SK-N-DZ (cell line): ENCODE results near the gene RFC4.

Source experiments
- DNase-seq: peaks from one replicate; pipeline ENCODE4 v3.0.0-alpha.2; 2015; ENCODE audit warnings: low spot score

The RFC4 gene

DNA sequence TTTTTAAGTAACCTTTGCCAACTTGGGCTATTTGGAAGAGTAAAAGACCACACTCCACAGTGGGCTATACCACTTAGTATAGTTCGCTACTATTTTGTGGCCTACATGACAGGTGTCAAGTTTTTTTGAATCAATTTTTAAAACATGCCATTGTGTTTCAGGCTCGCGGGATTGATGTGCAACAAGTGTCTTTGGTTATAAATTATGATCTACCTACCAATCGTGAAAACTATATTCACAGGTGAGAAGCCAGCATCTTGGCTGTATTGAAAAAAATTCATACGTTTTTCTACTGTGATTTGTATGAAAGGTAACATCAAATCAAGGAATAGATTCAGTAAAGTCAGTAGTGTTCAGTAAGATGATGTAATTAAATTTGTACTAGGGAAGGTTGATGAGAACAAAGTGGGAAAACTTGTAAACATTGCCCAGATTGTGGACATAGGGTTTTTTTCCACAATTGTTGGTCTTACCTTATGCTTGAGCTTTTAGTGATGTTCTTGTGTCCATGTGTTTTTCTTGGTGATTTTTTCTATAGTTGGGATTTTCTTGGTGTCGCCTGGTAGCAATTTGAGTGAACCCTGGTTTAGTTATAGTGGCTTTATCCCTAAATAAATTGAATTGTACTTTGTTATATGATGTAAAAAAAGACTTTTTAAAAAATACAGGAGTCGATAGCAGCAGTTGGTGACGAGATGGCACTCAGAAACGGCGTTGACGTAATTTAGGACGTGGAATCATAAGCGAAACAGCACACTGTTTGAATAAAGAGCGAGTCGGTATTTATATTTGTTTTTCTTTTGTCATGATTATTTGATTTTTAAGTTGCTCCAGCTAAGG, 18.4 kb downstream of the RFC4 start:
- no peak for DNase-seq

DNA sequence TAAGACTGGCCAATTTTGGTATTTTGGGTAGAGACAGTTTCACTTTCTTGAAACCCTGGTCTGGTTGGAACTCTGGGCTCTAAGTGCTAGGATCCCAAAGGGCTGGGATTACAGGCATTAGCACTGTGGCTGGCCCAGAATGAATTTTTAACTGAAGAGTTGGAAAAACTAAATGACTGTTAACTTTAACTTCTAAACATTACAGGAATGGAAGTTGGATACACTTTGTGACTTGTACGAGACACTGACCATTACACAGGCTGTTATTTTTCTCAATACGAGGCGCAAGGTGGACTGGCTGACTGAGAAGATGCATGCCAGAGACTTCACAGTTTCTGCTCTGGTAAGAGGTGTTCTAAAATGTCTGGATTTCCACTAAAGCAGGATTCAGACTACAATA, 19.4 kb downstream of the RFC4 start:
- DNase-seq = no peak

DNA sequence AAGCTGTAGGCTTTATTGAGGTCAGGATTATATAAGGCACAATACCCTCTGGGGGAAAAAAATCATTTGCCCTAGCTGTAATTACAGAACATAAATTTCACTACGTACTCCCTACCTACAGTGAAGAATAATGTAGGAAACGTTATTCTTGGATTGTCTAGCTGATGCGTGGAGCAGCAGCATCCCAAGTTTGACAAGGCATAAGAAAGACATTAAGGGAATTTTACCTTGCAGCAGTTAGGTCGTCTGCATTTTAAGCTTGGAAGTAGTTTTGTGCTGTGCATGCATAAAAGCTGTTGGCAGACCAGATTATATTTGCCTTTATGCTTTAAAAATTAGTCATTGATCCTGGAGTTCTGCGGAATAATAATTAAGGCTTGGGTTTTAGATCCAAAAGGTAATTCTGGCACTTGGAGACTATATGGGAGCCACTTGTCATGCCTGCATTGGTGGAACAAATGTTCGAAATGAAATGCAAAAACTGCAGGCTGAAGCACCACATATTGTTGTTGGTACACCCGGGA, 20.7 kb downstream of the RFC4 start:
- no peak for DNase-seq

DNA sequence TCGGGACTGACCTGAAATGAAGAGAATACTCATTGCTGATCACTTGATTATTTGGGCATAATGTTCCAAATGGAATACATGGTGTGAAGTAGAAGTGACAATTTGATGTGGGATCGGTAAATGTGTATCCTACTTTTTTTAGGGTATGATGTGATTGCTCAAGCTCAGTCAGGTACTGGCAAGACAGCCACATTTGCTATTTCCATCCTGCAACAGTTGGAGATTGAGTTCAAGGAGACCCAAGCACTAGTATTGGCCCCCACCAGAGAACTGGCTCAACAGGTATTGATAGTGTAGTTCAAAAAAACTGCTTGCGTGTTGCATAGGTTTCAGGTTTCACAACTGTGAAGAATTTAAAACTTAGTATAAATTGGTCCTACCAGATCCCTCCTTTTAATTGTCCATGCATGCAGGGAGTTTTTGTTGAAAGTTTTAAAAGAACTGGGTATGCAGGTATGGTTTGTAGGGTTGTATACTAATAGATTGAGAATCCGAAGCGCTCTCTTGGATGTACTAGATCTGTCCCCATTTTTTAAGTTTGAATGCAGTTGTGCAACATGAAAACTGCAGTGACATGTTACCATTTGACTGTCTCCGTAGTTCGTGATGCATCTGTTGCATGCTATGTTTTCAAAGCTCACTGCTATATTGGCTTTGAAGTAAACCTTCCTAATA, 21.3 kb downstream of the RFC4 start:
- DNase-seq = no peak

DNA sequence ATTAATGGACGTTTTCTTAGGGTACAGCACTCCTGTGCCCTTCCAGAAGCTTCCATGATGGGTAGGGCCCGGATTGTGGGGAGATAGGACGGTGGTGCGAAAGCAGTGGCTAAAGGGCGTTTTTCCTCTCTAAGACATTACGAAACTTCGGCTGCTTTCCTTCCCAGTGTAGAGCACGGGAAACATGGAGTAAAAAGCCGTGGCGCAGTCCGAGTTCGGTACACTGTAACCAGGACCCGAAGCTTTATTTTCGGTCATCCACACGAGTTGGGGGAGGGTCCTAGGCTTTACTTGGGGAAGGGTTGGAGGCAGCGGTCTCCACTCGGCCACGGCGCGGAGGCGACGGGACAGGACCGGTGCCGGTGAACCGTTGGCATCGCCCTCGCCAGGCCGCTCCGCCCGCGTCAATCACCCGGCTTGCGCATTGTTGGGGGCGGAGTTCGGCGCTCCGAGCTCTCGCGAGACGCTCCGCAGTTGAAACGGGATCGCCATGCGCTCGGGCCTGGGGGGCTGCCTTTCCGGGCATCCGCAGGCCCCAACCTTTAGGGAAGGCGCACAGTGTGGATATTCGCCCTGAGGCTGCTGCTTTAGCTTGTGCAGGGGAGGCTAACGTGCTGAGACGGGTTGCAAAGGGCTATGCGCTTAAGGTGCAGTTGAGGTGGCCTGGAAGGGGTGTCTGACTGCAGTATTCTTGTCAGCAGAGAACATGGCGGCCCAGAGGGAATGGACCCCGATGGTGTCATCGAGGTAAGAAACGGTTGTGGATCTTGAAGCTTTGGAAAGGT, 22.4 kb downstream of the RFC4 start:
- DNase-seq = peak; percentile 77

DNA sequence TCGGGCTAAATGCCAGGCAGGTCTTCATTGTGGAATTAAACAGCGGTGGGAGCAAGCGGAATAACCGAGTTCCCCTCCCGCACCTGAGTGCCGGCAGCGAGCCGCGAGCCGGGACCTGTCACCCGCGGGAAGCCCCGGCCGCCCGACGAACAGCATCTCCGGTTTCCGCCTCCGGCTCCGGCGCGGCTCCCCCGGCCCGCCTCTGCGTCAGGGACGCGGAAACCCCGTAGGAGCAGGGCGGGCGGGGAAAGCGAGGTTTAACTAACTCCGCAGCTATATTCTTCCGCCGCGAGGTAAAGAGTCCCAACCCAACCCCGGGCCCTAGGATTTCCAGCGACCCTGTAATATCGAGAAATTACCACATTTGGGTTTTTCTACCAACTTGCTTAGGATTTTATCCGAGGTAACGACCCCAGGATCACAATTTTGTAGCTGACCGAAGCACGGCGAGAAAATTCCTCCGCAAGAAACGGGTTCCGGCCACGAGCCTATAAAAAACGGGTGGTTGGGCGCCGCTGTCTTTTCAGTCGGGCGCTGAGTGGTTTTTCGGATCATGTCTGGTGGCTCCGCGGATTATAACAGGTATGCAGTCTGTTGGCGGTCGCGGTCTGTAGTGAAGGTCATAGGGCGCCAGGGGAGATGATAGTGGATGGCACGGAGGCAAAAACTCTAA, 23.1 kb downstream of the RFC4 start, which contains the start of gene EIF4A2:
EIF4A2 (plus strand) TSS at position 520 of the 673 bp plus-strand sequence; CDS start at position 554, 34 bp downstream.
- peak; percentile 93 for DNase-seq

DNA sequence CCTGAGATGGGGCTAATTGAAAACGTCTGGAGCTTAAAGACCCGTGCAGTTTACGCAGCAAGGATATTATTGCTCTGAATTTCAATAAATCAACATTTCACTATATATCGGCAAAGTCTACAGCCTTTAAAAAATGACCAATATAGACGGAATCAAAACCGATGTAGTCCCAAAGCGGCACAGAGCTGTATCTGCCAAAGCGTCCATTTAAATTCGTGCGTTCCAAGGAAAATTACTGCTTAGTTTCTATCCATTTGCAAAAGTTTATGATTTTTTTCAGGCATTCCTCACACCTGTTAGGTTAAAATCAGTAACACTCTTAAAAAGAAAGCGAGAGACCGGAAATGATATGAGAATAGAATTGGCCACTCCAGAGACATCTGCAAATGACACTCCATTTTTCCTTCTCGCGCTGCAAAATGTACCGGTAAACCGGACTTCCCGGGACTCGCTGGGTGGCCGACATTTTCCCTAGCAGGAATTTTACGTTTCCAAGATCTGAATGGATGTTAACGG, 23.7 kb downstream of the RFC4 start:
- DNase-seq = no peak

DNA sequence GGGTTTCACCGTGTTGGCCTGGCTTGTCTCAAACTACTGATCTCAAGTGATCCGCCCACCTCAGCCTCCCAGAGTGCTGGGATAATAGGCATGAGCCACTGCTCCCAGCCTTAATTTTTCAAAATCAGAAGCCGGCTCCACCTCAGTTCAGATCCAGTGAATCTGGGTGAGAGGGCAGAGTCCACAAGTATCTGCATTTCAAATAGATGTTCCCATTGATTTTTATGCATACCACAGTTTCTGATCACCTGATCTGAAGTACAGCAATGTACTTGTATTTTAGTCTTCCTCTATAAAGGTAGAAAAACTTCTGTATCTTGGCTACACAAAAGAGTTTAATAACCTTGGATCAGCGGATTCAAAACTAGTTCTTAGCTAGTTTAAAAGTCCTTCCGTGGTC, 27.1 kb downstream of the RFC4 start:
- DNase-seq = no peak

DNA sequence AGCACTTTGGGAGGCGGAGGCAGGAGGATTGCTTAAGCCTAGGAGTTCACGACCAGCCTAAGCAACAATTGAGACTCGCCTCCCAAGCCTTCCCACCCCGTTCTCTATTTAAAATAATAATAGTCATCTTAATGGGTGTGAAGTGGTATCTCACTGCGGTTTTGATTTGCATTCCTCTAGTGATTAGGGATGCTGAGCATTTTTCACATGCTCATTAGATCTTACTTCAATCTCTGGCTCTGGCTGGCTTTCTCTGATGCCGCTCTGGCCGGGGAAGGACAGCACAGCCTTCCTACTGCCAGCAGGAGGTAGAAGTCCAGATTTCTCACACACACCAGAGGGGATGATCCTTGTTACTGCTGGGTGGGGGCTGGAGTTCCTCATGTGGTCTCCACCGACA, 30.3 kb downstream of the RFC4 start:
- no peak for DNase-seq

DNA sequence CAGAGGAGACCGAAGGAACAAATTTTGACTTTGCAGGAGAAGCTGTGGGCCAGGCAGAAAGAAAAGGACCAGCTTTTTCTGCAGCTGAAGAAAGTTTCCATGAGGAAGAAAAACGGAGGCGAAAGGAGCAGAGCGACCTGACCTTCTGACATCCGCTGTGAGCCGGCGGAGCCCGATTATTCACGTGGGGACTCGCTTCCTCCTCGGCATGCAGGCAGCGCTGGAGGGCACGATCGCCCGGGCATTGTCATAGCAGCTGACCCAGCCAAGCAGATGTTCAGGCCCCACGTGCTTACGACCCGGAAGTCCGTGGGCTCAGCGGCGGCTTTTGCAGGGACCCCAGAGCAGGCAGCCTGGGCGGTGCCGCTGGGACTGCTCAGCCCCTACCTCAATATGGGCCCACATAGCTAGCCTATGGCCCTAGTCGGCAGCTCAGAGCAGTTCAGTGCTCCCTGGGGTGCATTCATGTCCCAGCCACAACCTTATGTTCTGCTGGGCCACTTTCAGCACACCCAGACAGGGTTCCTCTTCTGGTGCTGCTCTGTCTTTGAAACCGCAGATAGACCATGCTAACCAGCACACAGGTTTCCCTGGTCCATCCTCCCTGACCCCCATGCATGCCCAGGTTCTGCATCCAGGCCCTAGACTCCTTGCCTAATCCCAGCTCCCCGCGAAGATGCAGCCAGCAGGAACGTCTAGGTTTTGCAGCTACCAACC, 33.4 kb downstream of the RFC4 start:
- DNase-seq = peak; percentile 74

DNA sequence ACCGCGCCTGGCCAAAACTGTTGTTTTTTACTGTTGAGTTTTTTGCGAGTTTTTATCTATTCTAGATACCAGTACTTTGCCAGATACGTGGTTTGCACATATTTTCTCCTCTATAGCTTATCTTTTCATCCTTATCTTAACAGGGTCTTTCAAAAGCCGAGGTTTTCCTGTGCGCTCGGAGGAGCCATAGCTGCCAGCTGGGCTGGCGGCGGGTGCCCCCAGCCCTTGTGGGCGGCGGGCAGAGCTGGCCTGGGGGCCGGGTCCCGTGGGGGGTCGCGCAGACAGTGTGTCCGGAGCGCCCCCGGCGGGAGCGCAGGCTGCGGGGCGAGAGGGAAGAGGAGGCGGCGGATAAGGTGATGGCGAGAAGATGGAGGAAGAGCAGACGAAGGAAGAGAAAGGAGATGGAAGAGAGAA, 34.0 kb downstream of the RFC4 start:
- DNase-seq = peak; percentile 49

DNA sequence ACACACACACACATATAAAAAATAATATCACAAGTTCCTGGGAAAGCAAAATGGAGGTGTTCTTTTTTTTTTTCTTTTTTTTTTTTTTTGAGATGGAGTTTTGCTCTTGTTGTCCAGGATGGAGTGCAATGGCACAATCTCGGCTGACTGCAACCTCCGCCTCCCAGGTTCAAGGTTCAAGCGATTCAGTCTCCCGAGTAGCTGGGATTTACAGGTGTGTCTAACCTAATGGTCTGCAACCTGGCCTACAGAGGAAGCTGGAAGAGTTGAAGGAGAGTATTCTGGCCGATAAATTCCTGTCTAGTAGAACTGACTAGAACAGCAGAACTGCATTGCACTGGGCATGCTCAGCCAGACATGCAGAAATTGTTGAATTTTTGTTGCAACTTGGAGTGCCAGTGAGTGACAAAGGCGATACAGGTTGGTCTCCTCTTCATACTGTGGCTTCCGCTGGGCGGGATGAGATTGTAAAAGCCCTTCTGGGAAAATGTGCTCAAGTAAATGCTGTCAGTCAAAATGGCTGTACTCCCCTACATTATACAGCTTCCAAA, 45.3 kb downstream of the RFC4 start:
- DNase-seq = no peak

DNA sequence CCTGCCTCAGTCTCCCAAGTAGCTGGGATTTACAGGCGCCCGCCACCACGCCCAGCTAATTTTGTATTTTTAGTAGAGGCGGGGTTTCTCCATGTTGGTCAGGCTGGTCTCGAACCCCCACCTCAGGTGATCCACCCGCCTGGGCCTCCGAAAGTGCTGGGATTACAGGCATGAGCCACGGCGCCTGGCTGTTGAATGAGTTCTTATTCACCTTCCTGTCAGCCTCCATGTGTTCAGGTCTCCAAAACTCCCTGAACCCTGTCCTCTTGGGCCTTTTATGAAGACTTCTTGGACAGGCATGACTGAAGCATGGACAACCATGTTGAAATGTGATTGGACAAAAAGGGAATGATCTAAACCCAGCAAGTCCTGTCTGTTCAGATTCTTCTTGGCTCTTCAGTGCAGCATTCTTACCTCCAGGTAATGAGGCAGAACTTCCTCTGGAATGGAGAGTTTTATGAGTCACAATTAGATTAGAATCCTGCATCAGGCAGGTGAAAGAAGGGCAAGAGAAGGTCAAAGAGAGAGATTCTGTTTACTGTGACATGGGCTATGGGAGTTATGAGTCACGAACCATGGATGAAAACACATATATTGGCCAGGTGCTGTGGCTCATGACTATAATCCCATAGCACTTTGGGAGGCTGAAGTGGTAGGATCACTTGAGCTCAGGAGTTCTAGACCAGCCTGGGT, 46.0 kb downstream of the RFC4 start:
- DNase-seq = no peak

DNA sequence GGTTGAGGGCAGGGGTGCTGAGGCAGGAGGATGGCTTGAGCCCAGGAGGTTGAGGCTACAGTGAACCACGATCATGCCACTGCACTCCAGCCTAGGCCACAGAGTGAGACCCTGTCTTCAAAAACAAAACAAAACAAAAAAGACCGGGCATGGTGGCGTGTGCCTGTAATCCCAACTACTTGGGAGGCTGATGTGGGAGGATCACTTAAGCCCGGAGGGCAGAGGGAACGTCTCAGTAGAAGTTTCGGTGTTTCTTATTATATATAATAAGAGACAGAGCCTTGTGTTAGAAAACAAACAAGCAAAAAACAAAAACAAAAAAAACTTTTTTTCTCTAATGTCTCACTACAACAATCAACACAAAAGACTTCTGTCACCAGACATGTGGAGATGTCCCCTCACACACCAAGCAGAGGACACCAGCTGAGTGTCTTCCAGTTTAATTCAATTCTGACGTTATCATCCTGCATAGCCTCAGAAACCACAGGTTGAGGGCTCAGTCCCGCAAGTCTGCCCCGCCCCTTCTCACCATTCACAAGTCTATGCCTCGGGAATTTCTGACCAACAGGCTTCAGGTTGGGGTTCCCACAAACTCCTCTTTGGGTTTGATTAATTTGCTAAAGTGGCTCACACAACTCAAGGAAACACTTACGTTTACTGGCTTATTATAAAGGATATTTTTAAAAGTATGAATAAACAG, 46.9 kb downstream of the RFC4 start:
- peak; percentile 53 for DNase-seq

DNA sequence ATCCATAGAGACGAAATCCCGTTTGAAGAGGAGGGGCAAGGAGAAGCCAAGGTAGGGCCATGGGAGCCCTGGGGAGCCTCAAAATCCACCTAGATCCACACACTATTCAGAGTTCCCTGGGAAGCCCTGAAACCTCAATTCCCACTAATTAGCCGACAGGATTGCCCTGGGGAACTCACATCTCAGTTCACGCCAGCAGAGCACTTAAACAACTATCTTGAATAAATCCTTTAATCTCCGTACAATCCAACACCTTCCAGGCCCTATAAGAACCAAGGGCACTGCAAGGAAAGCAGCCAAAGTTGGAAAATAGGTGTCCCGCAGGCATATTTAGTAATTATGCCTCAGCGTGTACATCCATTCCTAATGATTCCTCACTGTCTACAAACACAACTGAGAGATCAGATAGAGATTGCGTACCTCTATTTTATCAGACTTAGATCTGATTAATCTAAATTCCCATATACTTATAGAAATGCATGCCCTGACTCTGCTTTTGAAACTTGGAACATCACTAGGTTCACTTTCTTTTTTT, 48.5 kb downstream of the RFC4 start:
- DNase-seq = no peak

DNA sequence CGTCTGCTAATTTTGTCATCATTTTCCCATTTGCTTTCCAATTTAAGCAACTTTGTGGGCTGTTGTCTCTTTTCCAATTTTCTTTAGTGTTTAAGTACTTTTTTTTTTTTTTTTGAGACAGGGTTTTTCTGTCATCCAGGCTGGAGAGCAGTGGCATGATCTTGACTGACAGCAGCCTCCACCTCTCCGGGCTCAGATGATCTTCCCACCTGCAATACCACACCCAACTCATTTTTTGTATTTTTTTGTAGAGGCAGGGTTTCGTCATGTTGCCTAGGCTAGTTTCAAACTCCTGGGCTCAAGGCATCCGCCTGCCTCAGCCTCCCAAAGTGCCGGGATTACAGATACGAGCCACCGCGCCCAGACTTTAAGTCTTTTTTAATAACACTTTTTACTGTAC, 49.1 kb downstream of the RFC4 start:
- DNase-seq = no peak

DNA sequence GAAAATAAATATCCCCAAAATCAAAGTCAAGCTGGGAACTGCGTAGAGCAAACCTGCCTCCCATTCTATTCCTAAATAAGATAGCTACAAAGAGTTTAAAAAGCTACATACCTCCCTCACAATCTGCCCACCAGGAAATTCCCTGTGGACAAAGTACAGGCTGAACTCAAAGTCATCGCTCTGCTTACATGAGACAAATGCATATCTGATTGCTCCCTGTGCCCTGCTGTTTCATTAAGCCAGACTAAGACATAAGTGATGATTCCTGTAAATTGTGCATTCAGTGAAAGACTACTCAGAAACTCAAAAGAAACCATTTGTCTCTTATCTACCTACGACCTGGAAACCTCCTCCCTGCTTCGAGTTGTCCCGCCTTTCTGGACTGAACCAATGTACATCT, 51.4 kb downstream of the RFC4 start:
- DNase-seq = no peak

DNA sequence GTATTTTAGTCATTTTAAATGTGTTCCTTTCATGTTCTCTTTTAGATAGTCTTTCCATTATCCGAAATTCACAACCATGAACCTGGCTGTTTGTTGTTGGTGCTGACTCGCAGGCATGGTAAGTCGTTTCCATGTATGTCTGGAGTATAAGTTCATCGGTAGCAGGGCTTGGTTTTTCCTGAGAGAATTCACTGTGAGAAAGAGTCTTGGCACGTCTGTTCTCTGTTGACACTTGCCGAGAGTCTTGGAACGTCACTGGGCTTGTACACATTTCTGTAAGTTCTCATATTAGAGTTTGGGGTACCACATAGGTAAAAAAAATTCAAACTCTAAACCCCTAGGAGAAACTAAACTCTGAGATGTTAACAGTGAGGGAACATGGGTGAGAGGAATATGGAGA, 52.3 kb downstream of the RFC4 start:
- DNase-seq = no peak

DNA sequence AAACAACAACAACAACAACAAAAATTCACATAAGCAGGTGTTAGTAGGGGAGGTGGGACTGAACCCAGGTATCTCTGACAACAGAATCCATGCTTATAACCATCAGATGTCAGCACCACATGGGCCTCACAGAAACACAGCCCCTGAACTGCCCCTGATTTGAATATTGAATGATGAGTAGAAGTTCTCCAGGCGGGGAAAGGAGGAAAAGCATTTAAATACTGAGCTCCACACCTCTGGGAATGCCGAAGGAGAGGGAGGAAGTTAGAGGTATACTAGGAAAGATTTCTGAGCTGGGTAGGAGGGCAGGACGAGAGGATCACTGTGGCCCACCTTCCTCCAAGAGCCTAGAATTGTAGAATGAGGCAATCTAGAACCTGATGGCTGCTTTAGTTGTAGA, 54.8 kb downstream of the RFC4 start:
- DNase-seq = no peak
